Mesodermal cell (in vitro differentiated cells): ENCODE results near the gene ERICH3.
"Not testable (repeated sequence)": the region's sequence is repeated elsewhere in the genome, so short reads cannot be mapped to it uniquely, and the experiment has no call there.

Experiments
- H3K27ac ChIP-seq: 2 replicates; pipeline ENCODE4 v1.7.0; 2013; ENCODE audit warnings: mild to moderate bottlenecking, low read depth, low read length, moderate library complexity; ENCODE audit not compliant: severe bottlenecking
- H3K36me3 ChIP-seq: 2 replicates; pipeline ENCODE4 v1.7.1; 2013; ENCODE audit warnings: mild to moderate bottlenecking, low read length, moderate library complexity; ENCODE audit not compliant: control insufficient read depth, insufficient read depth
- H3K4me1 ChIP-seq: one replicate; pipeline ENCODE4 v1.7.1; 2013; ENCODE audit warnings: mild to moderate bottlenecking, low read length; ENCODE audit not compliant: insufficient read depth, control insufficient read depth, poor library complexity, severe bottlenecking
- H3K4me3 ChIP-seq: 2 replicates; pipeline ENCODE4 v1.7.0; 2013; ENCODE audit warnings: low read length, control low read depth, mild to moderate bottlenecking; ENCODE audit not compliant: insufficient read depth, poor library complexity, severe bottlenecking; ENCODE audit errors: extremely low read depth
- H3K9me3 ChIP-seq: 2 replicates; pipeline ENCODE4 v1.7.1; 2013; ENCODE audit warnings: mild to moderate bottlenecking, low read length, moderate library complexity; ENCODE audit not compliant: control insufficient read depth
- WGBS, 2 experiments: methylation state at CpG; one replicate each; pipeline ENCODE4 v1.1.5; 2013; ENCODE audit warnings: missing lambda C conversion rate in 2 of 2; ENCODE audit not compliant: insufficient coverage in 2 of 2; 5-methylcytosine and 5-hydroxymethylcytosine counted together

Gene ERICH3

DNA sequence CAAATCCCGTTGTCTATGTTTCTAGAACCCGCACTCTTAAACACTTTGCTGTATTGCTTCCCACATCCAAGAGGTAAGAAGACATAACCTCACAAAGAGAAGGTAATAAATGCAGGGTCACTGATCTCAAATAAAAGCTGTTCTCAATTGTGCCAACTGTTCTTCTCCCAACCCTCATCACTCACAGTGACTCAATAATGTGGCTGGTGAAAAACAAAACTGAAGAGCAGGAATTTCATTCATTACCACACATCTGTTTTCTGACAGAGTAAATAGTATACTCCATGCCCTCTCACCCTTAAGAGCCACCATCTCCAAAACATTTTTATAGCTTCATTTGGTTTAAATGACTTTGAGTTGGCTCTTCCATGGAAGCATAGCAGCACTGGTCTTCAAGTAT, 6.2 kb upstream of the ERICH3 start:
- H3K4me3 ChIP-seq, result no peak overlapping the region
- no peaks in the 10 kb centered on the region for H3K36me3 ChIP-seq
- no peaks in the 10 kb centered on the region for H3K4me1 ChIP-seq
- 83% methylated on average over 2 of the region's 2 CpGs; no CpG with 5 or more reads in 1 of the 2 experiments for WGBS, 2 experiments
- no peaks in the 10 kb centered on the region for H3K9me3 ChIP-seq
- no peak overlapping the region for H3K27ac ChIP-seq

DNA sequence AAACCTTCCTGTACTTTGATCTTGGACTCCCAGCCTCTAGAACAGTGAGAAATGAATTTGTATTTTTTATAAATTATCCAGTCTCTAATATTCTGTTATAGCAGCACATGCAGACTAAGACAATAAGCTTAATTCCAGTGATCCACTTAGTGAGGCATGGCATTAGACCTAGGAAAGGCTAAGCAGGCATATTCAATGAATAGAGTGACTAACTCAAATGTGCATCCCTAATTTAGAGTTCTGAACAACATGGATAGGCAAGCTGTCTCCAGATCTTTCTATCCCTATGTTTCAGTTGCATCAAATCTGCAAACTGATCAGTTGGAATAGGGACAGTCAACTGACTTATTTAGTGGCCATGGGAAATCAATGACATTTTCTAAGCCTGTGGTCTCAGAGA, 4.3 kb upstream of the ERICH3 start:
- H3K9me3 ChIP-seq, result no peaks in the 10 kb centered on the region
- no peaks in the 10 kb centered on the region for H3K36me3 ChIP-seq
- H3K27ac ChIP-seq, result no peak overlapping the region
- H3K4me1 ChIP-seq, result no peaks in the 10 kb centered on the region
- H3K4me3 ChIP-seq, result no peak overlapping the region

DNA sequence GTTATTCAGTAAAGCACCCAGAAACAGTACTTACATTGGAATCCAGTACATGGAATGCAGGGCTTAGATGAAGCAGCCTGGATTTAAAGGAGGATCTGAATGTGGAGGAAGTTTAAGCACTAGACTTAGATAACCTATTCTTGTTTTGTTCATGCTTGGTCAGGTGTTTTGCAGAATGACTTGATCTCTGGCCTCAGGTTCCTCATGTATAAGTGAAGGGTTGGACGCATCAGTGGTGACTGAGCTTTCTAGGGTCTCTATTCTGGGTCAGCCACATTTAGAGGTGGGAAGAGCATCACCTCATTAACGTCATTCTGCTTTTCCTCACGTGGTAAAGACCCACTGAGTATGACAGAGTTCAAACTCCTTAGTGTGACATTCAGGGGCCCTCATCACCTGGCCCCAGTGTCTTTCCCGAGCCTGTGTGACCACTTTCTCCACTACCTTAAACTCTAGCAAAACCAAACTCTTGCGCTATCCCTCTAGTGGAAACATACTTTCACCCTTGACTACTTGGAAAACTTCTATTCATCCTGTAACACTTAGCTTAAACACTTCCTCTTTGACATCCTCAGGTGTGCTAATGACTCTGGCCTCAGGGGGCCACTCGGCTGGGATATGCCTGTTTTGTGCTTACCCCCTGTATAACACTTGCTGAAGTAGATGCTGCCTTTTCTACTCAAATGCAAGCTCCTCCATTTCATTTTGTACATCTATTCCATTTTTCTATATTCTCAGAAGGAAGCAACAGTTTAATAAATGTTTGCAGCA, 871 bp upstream of the ERICH3 start:
- Histone ChIP-seq H3K36me3 (no peaks in the 10 kb centered on the region), H3K9me3 (no peaks in the 10 kb centered on the region), H3K4me3 (no peak overlapping the region), H3K4me1 (no peaks in the 10 kb centered on the region), H3K27ac (no peak overlapping the region)
- WGBS, 2 experiments, result 51 to 52% methylated on average over 6 of the region's 6 CpGs

DNA sequence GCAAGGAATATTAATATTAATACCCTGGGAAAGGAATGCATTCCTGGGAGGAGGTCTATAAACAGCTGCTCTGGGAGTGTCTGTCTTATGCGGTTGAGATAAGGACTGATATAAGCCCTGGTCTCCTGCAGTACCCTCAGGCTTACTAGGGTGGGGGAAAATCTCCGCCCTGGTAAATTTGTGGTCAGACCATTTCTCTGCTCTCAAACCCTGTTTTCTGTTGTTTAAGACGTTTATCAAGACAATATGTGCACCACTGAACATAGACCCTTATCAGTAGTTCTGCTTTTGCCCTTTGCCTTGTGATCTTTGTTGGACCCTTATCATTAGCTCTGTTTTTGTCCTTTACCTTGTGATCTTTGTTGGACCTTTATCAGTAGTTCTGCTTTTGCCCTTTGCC, 2.7 kb downstream of the ERICH3 start:
- H3K36me3 ChIP-seq, H3K4me3 ChIP-seq, H3K4me1 ChIP-seq, H3K9me3 ChIP-seq, H3K27ac ChIP-seq: not testable (repeated sequence)
- WGBS, 2 experiments, result 78 to 93% methylated on average over 1 to 3 of the region's 3 CpGs

DNA sequence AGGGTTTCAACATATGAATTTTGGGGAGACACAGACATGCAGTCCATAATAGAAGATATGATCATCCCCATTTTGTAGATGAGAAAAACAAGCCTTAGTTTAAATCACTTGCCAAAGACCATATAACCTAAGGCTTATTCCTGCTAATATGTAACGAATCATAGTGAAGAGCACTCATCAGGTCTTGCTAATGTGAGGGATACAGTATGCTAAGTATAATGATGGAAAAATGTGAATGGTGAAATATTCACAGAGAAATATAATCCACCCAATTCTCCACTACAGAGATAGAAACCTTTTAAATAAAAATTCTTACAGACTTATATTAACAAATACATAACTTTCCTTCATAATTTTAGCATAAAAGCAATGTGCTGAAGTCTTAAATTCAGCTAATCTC, 18.9 kb downstream of the ERICH3 start:
- H3K4me1 ChIP-seq, result peaks cover 10% of the 10 kb centered on the region
- H3K36me3 ChIP-seq, result no peaks in the 10 kb centered on the region
- H3K9me3 ChIP-seq, result no peaks in the 10 kb centered on the region
- H3K27ac ChIP-seq, result no peak overlapping the region
- H3K4me3 ChIP-seq, result no peak overlapping the region
- WGBS, 2 experiments, result no CpG with 5 or more reads among the region's 1 CpG

- peak overlapping the region; percentile 20 for H3K27ac ChIP-seq
Measured at GRCh38 chr1:74652711-74653139, 20.9 kb downstream of the ERICH3 start.

DNA sequence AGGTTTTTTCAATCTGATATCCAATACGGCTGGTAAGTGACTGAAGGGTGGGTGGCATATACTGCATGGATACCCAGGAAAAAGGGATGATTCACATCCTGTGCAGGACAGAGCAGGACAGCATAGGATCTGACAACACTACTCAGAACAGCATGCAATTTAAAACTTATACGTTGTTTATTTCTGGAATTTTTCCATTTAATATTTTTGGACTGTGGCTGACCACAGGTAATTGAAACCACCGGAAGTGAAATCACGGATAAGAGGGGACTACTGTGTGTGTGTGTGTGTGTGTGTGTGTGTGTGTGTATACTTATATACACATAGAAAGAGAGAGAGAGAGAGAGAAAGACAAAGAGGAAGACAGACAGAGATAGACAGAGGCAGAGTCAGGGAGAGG, 23.0 kb downstream of the ERICH3 start:
- Histone ChIP-seq H3K9me3 (no peaks in the 10 kb centered on the region), H3K36me3 (no peaks in the 10 kb centered on the region), H3K27ac (no peak overlapping the region), H3K4me3 (no peak overlapping the region), H3K4me1 (peaks cover 10% of the 10 kb centered on the region)
- WGBS, 2 experiments, result no CpG with 5 or more reads among the region's 4 CpGs

More at GRCh38 chr1:74652711-74653139, 20.9 kb downstream of the ERICH3 start:
- Histone ChIP-seq H3K9me3 (no peaks in the 10 kb centered on the region), H3K4me3 (no peak overlapping the region), H3K4me1 (peaks cover 10% of the 10 kb centered on the region), H3K36me3 (no peaks in the 10 kb centered on the region)
- 81 to 88% methylated on average over 3 to 5 of the region's 7 CpGs for WGBS, 2 experiments

DNA sequence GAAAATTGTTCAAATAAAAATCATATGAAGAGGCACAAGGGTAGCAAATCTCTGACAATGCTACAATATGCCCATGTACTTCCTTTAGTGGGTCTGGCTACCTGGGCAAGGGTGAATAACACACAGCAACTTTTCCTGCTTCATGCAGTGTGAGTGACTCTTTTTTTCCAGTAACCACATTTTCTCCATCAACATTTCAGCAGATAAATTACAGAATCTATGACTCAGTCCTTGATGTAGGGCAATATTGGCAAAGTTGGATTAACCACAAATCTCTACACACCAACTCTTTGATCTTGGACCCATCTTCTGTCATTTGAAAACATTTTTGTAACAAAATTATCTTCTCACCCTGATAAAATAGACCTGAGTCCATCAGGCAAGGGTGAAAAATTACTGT, 31.7 kb downstream of the ERICH3 start:
- Histone ChIP-seq H3K9me3 (no peaks in the 10 kb centered on the region), H3K4me3 (no peak overlapping the region), H3K27ac (no peak overlapping the region), H3K4me1 (no peaks in the 10 kb centered on the region), H3K36me3 (no peaks in the 10 kb centered on the region)

- Histone ChIP-seq H3K9me3 (no peaks in the 10 kb centered on the region), H3K36me3 (no peaks in the 10 kb centered on the region), H3K27ac (no peak overlapping the region), H3K4me1 (no peaks in the 10 kb centered on the region), H3K4me3 (no peak overlapping the region)
- WGBS, 2 experiments, result 83% methylated on average over 2 of the region's 5 CpGs; no CpG with 5 or more reads in 1 of the 2 experiments
Measured at GRCh38 chr1:74641161-74641560, 32.4 kb downstream of the ERICH3 start.

DNA sequence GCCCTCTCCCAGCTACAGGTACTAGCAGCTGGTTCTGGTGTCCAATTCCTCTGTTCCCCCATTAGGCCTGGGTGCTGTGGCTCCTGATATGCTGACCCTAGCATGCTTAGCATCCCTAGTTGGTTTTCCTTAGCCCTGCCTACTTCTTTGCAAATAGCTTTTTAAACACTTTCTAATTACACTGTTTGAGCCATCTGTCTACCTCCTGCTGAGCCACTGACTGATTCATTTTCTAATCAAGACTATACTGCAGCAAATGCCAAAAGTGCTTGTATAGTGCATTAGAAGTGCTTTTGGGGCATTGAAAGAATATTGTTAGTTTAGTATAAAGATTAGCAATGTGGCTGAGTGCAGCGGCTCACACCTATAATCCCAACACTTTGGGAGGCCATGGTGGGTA, 36.3 kb downstream of the ERICH3 start:
- Histone ChIP-seq H3K36me3 (no peaks in the 10 kb centered on the region), H3K27ac (no peak overlapping the region), H3K4me1 (no peaks in the 10 kb centered on the region), H3K9me3 (no peaks in the 10 kb centered on the region), H3K4me3 (no peak overlapping the region)
- WGBS, 2 experiments, result 88% methylated on average over 1 of the region's 1 CpG; no CpG with 5 or more reads in 1 of the 2 experiments

DNA sequence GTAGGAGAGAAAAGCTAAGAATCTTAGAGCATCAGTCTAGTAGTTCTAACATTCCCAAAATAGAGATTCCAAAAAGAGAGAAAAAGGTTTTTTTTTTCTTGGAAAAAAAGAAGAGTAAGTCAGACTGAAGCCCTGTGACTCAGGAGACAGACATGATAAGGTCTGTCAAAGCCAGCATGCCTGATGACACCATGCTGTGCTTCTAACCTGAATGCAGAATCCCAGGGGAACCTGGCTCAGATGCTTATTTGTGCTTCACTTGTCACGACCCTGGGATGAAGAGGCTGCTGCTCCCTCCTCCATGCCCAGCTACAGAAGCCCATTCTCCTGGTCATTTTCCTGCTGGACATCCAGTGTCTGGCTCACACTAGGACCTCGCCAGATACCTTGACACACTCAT, 44.3 kb downstream of the ERICH3 start:
- H3K27ac ChIP-seq, result no peak overlapping the region
- WGBS, 2 experiments, result 46 to 54% methylated on average over 2 of the region's 2 CpGs
- H3K4me3 ChIP-seq, result no peak overlapping the region

More for the DNA sequence above, 44.3 kb downstream of the ERICH3 start:
- H3K9me3 ChIP-seq, result no peaks in the 10 kb centered on the region
- no peaks in the 10 kb centered on the region for H3K36me3 ChIP-seq
- no peaks in the 10 kb centered on the region for H3K4me1 ChIP-seq
